Raji (cell line): ENCODE results near the gene DNM3.

Source experiments
- POLR2A ChIP-seq: IDR thresholded peaks from 2 replicates; pipeline ENCODE4 v1.6.1; 2011; ENCODE audit warnings: low read depth, low read length, control low read depth; ENCODE audit not compliant: insufficient read depth

Gene DNM3

GRCh38 chr1:172238965-172239364 lies 397.7 kb downstream of the DNM3 start:
- TF ChIP-seq POLR2A, result no peak

- no peak for TF ChIP-seq POLR2A
These were observed 398.6 kb downstream of the DNM3 start for GRCh38 chr1:172239901-172240300.

- TF ChIP-seq POLR2A, result no peak
These were observed 400.2 kb downstream of the DNM3 start for GRCh38 chr1:172241540-172241939.

GRCh38 chr1:172244865-172245264 lies 403.6 kb downstream of the DNM3 start:
- TF ChIP-seq POLR2A, result no peak

- no peak for TF ChIP-seq POLR2A
These were observed 404.5 kb downstream of the DNM3 start for GRCh38 chr1:172245788-172246187.

- no peak for TF ChIP-seq POLR2A
These were observed 405.5 kb downstream of the DNM3 start for GRCh38 chr1:172246521-172247390.

GRCh38 chr1:172251486-172251885 lies 410.2 kb downstream of the DNM3 start:
- TF ChIP-seq POLR2A, result no peak

GRCh38 chr1:172252321-172252720 lies 411.0 kb downstream of the DNM3 start:
- TF ChIP-seq POLR2A, result no peak

- no peak for TF ChIP-seq POLR2A
These were observed 411.7 kb downstream of the DNM3 start for GRCh38 chr1:172252958-172253357.

GRCh38 chr1:172254521-172255222 lies 413.4 kb downstream of the DNM3 start:
- no peak for TF ChIP-seq POLR2A

- TF ChIP-seq POLR2A, result no peak
These were observed 413.9 kb downstream of the DNM3 start for GRCh38 chr1:172255223-172255560.

- no peak for TF ChIP-seq POLR2A
These were observed 424.6 kb downstream of the DNM3 start for GRCh38 chr1:172265905-172266304.

- no peak for TF ChIP-seq POLR2A
These were observed 425.4 kb downstream of the DNM3 start for GRCh38 chr1:172266528-172267174.

GRCh38 chr1:172268237-172268636 lies 426.9 kb downstream of the DNM3 start:
- no peak for TF ChIP-seq POLR2A

GRCh38 chr1:172269084-172269483 lies 427.8 kb downstream of the DNM3 start:
- no peak for TF ChIP-seq POLR2A

GRCh38 chr1:172269644-172270043 lies 428.3 kb downstream of the DNM3 start:
- no peak for TF ChIP-seq POLR2A
